Measurements from ENCODE around the gene SYNJ2. TPM values are rescaled to one million over a fixed set of nuclear protein-coding genes. Genes with fewer than 3 reads are reported as not detected.

SYNJ2 gene
- total RNA-seq, 1 donor from 2014 or later = 8.3 TPM

GRCh38 chr6:158068156-158068892 lies 86.7 kb downstream of the SYNJ2 start:
- H3K27me3 ChIP-seq = no peaks in the 10 kb centered on the region
- TF ChIP-seq POLR2AphosphoS5 (IDR thresholded peaks at IDR 0.05; ENCODE audit: insufficient read depth in 1 of 2, low read depth in 1 of 2) = no peak
- TF ChIP-seq POLR2A (IDR thresholded peaks at IDR 0.05) = no peak
- no peak for TF ChIP-seq CTCF (IDR thresholded peaks at IDR 0.05)
- no peaks in the 10 kb centered on the region for H3K9me3 ChIP-seq
- peaks cover 0 to 11% of the 10 kb centered on the region in 2 donors for H3K36me3 ChIP-seq
- peak overlapping the region; percentile 48 for H3K27ac ChIP-seq
- peaks cover 14% of the 10 kb centered on the region for H3K4me1 ChIP-seq
- intact Hi-C loops (cut with DNase I) = no loop called here
- no peak for DNase-seq (ENCODE audit: extremely low spot score in 2 of 2)
- no peak overlapping the region for H3K4me3 ChIP-seq

- H3K9me3 ChIP-seq = no peaks in the 10 kb centered on the region
- no peak overlapping the region for H3K4me3 ChIP-seq
- peaks cover 0 to 11% of the 10 kb centered on the region in 2 donors for H3K36me3 ChIP-seq
- H3K27me3 ChIP-seq = no peaks in the 10 kb centered on the region
- TF ChIP-seq POLR2A (IDR thresholded peaks at IDR 0.05) (no peak), POLR2AphosphoS5 (IDR thresholded peaks at IDR 0.05; ENCODE audit: insufficient read depth in 1 of 2, low read depth in 1 of 2) (peak; percentile 25 to 60), CTCF (IDR thresholded peaks at IDR 0.05) (no peak)
- no peak for DNase-seq (ENCODE audit: extremely low spot score in 2 of 2)
- H3K27ac ChIP-seq = peak overlapping the region; percentile 48
- intact Hi-C loops (cut with DNase I) = no loop called here
- peaks cover 14% of the 10 kb centered on the region for H3K4me1 ChIP-seq
These were observed 87.5 kb downstream of the SYNJ2 start for GRCh38 chr6:158068893-158069799.

- Histone ChIP-seq H3K36me3 (peaks cover 0 to 6% of the 10 kb centered on the region in 2 donors), H3K27me3 (no peaks in the 10 kb centered on the region), H3K4me1 (peaks cover 14% of the 10 kb centered on the region), H3K27ac (no peak overlapping the region), H3K4me3 (no peak overlapping the region), H3K9me3 (no peaks in the 10 kb centered on the region)
- DNase-seq (ENCODE audit: extremely low spot score in 2 of 2) = no peak
- intact Hi-C loops (cut with DNase I) = loop anchor here (5.0 kb wide), 1 partner anchor 87 kb away; the partner anchor contains the start of gene SYNJ2
- TF ChIP-seq CTCF (IDR thresholded peaks at IDR 0.05) (no peak), POLR2A (IDR thresholded peaks at IDR 0.05) (no peak), POLR2AphosphoS5 (IDR thresholded peaks at IDR 0.05; ENCODE audit: insufficient read depth in 1 of 2, low read depth in 1 of 2) (no peak)
These were observed 88.1 kb downstream of the SYNJ2 start for GRCh38 chr6:158069800-158070195.

DNA sequence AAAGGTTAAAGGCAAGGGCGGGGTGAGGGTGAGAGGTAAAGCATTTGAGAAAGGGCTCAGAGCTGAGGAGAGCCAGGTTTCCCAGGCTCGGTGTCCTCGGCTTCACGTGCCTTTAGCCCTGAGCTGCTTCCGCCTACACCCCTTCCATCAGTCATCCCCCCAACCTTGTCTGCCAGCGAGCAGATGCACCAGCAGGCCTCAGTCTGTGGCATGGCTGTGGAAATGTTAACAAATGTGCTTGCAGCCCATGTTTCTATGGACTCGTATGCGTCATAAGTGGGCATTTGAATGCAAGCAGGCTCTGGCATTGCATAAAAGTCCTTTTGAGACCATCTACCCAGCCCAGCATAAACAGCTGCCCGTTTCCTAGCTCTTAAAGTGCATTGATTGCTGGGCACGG lies 88.8 kb downstream of the SYNJ2 start:
- DNase-seq (ENCODE audit: extremely low spot score in 2 of 2) = no peak
- H3K36me3 ChIP-seq = no peaks in the 10 kb centered on the region
- H3K4me3 ChIP-seq = no peak overlapping the region
- H3K27me3 ChIP-seq = no peaks in the 10 kb centered on the region
- intact Hi-C loops (cut with DNase I) = loop anchor here (5.0 kb wide), 1 partner anchor 88 kb away; the partner anchor contains the start of gene SYNJ2
- no peak overlapping the region for H3K27ac ChIP-seq
- H3K9me3 ChIP-seq = no peaks in the 10 kb centered on the region
- H3K4me1 ChIP-seq = peaks cover 14% of the 10 kb centered on the region
- TF ChIP-seq POLR2A (IDR thresholded peaks at IDR 0.05) = no peak
- no peak for TF ChIP-seq CTCF (IDR thresholded peaks at IDR 0.05)
- no peak for TF ChIP-seq POLR2AphosphoS5 (IDR thresholded peaks at IDR 0.05; ENCODE audit: insufficient read depth in 1 of 2, low read depth in 1 of 2)
